ENCODE data around the gene TDRD3.

DNA sequence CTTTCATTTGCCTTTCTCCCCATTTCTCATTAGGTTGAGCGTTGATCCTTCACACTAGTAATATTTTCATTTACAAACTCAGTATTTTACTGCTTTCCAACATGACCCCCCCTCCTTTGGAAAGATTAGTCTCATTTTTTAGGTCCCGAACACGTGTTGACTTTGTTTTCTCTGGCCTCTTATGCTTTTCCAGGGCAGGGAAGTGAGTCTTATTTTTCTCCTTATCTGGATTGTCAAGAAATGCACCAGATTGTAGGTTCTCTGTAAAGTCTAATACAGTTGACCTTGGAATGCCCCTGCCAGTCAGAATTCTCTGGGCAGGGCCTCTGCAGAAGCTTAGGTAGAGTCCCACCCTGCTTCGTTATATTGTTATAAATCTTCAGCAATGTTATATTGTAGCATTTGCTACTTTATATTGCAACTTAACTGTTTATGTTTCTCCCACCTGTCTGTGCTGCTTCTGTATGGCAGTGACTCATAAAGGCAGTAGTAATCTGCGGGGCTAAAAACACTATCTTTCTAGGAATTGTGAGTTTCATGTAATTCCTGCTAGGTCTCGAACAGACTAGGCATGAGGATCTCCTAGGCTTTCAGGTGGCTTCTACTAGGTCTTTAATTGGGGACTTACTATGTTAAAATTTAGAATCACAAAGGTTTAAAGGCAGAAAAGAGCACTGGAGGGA is 2.0 kb downstream of the TDRD3 start:
- TF ChIP-seq CTCF (IDR thresholded peaks at IDR 0.05; ENCODE audit: insufficient read depth, low read depth, low read length), result no peak
- TF ChIP-seq EZH2 (IDR thresholded peaks at IDR 0.05; ENCODE audit: insufficient read depth, low read length), result no peak
